PFSK-1 (cell line): ENCODE results near the gene DCHS1.

ENCODE experiments used
- FOXP2 ChIP-seq: optimal IDR thresholded peaks from 2 replicates; pipeline ENCODE3; 2011; ENCODE audit warnings: borderline replicate concordance, control low read depth, inconsistent platforms; ENCODE audit not compliant: insufficient read depth; ENCODE audit errors: extremely low read length, extremely low read depth
- POLR2AphosphoS5 ChIP-seq: IDR thresholded peaks from 2 replicates; pipeline ENCODE4 v1.6.1; 2012; ENCODE audit warnings: low read depth, mild to moderate bottlenecking, control low read depth, low read length, moderate library complexity
- SIN3A ChIP-seq: IDR thresholded peaks from 2 replicates; pipeline ENCODE4 v1.6.1; 2012; ENCODE audit warnings: mild to moderate bottlenecking, low read length, moderate library complexity, borderline replicate concordance; ENCODE audit not compliant: insufficient read depth
- TAF1 ChIP-seq: IDR thresholded peaks from 2 replicates; pipeline ENCODE4 v1.6.1; 2012; ENCODE audit warnings: low read length, control low read depth, borderline replicate concordance; ENCODE audit not compliant: insufficient read depth
- TF ChIP-seq, protein P1 (sequence below), 2 experiments: IDR thresholded peaks; 2 replicates each; pipeline versions ENCODE4 v1.6.1 to v1.8.0; 2011 to 2012; ENCODE audit warnings: low read depth in 2 of 2, low read length in 2 of 2, control low read depth in 1 of 2, inconsistent platforms in 1 of 2, mild to moderate bottlenecking in 1 of 2, moderate library complexity in 1 of 2; ENCODE audit not compliant: insufficient read depth in 1 of 2

Gene DCHS1

DNA sequence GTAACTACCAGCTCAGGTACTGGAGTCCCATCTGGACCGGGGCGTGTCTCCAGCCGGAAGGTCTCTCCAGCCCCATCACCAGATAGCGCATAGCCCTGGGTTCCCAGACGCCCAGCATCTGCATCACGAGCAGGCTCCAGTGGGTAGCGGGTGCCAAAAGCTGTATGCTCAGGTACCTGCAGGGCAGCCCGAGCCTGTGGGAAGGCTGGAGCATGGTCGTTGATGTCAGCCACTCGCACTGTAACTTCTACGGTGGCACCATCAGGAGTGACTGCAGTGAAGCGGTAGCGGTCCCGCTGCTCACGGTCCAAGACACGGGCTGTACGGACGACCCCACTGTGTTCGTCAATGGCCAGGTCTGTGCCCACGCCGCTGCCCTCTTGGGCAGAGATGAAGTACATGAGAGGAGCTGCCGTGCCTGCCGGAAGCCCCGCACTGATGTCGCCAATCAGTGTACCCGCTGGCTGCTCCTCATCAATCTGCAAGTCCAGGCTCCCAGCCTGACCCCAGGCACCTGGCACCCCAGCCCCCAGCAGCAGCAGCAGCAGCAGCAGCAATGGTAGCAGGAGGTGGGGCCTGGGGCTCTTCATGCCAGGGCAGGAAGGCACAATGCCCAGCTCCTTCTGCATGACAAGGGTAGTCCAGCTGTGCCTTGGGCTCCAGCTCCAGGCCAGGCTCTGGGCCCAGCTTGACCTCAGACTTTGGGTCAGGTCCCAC lies 14.5 kb downstream of the DCHS1 start:
- TF ChIP-seq, protein P1, sequence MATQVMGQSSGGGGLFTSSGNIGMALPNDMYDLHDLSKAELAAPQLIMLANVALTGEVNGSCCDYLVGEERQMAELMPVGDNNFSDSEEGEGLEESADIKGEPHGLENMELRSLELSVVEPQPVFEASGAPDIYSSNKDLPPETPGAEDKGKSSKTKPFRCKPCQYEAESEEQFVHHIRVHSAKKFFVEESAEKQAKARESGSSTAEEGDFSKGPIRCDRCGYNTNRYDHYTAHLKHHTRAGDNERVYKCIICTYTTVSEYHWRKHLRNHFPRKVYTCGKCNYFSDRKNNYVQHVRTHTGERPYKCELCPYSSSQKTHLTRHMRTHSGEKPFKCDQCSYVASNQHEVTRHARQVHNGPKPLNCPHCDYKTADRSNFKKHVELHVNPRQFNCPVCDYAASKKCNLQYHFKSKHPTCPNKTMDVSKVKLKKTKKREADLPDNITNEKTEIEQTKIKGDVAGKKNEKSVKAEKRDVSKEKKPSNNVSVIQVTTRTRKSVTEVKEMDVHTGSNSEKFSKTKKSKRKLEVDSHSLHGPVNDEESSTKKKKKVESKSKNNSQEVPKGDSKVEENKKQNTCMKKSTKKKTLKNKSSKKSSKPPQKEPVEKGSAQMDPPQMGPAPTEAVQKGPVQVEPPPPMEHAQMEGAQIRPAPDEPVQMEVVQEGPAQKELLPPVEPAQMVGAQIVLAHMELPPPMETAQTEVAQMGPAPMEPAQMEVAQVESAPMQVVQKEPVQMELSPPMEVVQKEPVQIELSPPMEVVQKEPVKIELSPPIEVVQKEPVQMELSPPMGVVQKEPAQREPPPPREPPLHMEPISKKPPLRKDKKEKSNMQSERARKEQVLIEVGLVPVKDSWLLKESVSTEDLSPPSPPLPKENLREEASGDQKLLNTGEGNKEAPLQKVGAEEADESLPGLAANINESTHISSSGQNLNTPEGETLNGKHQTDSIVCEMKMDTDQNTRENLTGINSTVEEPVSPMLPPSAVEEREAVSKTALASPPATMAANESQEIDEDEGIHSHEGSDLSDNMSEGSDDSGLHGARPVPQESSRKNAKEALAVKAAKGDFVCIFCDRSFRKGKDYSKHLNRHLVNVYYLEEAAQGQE (IDR thresholded peaks at IDR 0.05; ENCODE audit: insufficient read depth in 1 of 2, low read depth in 2 of 2, low read length in 2 of 2): no peak
- TF ChIP-seq TAF1 (no peak), POLR2AphosphoS5 (no peak), FOXP2 (no peak), SIN3A (no peak)

DNA sequence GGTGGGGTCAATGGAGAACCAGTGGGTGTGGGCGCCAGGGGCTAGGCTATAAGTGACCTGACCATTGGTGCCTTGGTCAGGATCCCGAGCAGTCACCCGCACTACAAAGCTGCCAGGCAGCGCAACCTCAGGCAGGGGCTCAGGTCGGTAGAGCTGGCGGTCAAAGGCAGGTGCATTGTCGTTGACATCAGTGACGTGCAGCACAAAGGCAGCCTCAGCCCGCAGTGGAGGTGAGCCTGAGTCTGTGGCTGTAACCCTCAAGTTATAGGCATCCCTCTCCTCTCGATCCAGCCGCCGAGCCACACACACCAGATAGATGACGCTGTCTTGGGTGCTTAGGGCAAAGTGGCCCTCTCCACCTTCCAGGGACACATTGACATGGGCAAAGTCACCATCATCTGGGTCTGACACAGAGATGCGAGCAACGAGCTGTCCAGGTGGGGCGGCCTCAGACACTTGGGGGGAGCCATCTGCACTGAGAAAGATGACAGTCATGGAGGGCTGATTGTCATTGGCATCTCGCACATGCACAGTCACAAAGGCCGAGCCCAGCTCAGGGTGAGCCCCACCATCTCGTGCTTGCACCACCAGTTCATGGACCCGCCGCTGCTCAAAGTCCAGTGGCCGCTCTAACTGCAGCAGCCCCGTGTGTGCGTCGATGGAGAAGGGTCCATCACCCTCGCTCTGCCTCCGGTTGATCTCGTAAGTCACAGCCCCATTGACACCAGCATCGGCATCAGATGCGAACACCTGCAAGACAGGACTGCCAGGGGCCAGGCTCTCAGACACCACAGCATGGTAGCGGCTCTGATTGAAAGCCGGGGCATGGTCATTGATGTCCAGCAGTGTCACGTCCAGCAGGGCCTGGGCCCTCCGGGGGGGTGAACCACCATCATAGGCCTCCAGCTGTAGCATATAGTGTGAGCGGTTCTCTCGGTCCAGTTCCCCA lies 15.3 kb downstream of the DCHS1 start:
- TF ChIP-seq FOXP2: no peak
- TF ChIP-seq, protein P1 (IDR thresholded peaks at IDR 0.05; ENCODE audit: insufficient read depth in 1 of 2, low read depth in 2 of 2, low read length in 2 of 2): no peak

DNA sequence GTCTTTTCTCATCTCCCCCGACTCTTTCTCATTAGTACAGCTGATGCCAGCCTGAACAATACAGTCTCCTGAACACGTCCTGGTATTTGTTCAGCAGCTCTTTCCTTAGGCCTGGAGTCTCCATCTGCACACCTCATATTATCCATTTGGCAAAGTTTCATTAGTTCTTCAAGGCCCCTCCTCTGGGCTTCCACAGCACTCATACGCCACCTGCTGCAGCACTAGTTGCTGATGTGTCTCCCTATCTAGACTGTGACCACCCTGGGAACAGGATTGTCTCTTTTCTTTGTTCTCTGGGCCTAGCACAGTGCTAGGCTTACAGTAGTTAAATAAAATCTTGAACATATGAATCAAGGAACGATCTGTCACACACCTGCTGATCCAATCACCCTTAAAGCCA lies 17.2 kb downstream of the DCHS1 start:
- TF ChIP-seq, protein P1 (IDR thresholded peaks at IDR 0.05; ENCODE audit: insufficient read depth in 1 of 2, low read depth in 2 of 2, low read length in 2 of 2): no peak
- TF ChIP-seq SIN3A: no peak
- no peak for TF ChIP-seq FOXP2
- no peak for TF ChIP-seq POLR2AphosphoS5
- no peak for TF ChIP-seq TAF1

DNA sequence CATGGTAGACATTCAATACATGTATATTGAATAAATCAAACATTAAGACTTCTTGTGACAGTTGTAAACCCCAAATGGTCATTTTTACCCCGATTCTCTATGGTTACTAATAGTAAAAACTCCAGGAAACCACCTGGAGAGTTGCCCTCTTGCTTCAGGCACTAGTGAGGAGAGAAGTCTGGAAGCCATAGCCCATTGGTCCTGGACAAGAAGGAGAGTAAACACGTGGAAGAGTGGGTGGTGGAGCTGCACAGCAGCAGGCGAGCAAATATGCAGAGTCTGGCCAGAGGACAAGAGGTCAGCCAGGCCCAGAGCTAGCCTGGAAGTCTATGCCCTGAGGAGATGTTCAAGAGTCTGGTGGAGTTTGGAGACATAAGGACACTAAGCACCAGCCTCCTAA lies 17.7 kb downstream of the DCHS1 start:
- TF ChIP-seq SIN3A: no peak

DNA sequence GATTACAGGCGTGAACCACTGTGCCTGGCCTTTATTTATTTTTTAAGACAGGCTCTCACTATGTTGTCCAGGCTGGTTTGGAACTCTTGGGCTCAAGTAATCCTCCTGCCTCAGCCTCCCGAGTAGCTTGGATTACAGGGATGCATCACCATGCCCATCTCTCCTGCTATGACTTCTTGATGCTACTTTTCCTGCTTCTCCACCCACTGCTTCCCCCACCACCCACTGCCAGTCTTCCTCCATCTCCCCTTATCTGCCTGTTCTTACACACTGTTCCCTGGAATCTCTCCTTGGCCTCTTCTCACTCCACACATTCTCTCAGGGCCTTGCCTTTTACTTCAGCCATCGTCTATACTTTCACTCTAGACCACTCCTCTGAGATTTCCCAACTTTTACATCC lies 19.1 kb downstream of the DCHS1 start:
- no peak for TF ChIP-seq TAF1
- TF ChIP-seq POLR2AphosphoS5: no peak
- TF ChIP-seq, protein P1 (IDR thresholded peaks at IDR 0.05; ENCODE audit: insufficient read depth in 1 of 2, low read depth in 2 of 2, low read length in 2 of 2): no peak
- TF ChIP-seq FOXP2: no peak
- no peak for TF ChIP-seq SIN3A
